ENCODE measurements around the gene DLEC1.

DNA sequence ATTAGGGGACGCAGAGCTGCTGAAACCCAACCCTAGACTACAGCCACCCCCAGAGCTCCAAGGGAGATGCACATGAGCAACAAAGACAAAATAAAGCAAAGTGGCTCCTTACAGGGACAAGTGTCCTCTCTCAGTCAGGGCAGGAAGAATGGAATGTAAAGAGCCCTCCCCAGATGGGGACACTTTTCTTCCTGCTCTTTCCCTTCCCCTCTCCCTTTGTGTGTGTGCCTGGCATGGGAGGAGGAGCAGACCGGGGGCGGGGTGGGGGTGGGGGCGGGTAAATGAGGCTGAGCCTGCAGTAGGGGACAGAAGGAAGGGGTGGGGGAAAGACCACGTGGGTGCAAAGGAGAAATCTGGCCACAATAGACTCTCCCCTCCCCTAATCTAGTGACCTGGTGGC, 60.5 kb downstream of the DLEC1 start:
- TF ChIP-seq, protein P1, sequence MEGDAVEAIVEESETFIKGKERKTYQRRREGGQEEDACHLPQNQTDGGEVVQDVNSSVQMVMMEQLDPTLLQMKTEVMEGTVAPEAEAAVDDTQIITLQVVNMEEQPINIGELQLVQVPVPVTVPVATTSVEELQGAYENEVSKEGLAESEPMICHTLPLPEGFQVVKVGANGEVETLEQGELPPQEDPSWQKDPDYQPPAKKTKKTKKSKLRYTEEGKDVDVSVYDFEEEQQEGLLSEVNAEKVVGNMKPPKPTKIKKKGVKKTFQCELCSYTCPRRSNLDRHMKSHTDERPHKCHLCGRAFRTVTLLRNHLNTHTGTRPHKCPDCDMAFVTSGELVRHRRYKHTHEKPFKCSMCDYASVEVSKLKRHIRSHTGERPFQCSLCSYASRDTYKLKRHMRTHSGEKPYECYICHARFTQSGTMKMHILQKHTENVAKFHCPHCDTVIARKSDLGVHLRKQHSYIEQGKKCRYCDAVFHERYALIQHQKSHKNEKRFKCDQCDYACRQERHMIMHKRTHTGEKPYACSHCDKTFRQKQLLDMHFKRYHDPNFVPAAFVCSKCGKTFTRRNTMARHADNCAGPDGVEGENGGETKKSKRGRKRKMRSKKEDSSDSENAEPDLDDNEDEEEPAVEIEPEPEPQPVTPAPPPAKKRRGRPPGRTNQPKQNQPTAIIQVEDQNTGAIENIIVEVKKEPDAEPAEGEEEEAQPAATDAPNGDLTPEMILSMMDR (IDR thresholded peaks at IDR 0.05): no peak
- TF ChIP-seq POLR2A (IDR thresholded peaks at IDR 0.05): no peak
